BLaER1 treated with 17β-estradiol and CSF1 and Interleukin-3, amounts not matched to agents 10 nM and 100 nM (cell line): ENCODE results near the gene KLF17.
"Not testable (repeated sequence)": the region's sequence is repeated elsewhere in the genome, so short reads cannot be mapped to it uniquely, and the experiment has no call there.

Experiments
- H3K27ac ChIP-seq, 11 experiments: shearing (Covaris generic); formaldehyde crosslinking; 2 replicates each; pipeline ENCODE4 v1.8.1; 2022
- H3K27me3 ChIP-seq, 11 experiments: shearing (Covaris generic); formaldehyde crosslinking; 2 replicates each; pipeline ENCODE4 v1.8.1; 2022
- H3K36me3 ChIP-seq, 11 experiments: shearing (Covaris generic); formaldehyde crosslinking; 2 replicates each; pipeline ENCODE4 v1.8.1; 2022
- H3K4me1 ChIP-seq, 10 experiments: shearing (Covaris generic); formaldehyde crosslinking; 2 replicates each; pipeline ENCODE4 v1.8.1; 2022
- H3K4me2 ChIP-seq, 11 experiments: shearing (Covaris generic); formaldehyde crosslinking; 2 replicates each; pipeline ENCODE4 v1.8.1; 2022
- H3K4me3 ChIP-seq, 10 experiments: shearing (Covaris generic); formaldehyde crosslinking; 2 replicates each; pipeline ENCODE4 v1.8.1; 2022
- H3K9ac ChIP-seq, 11 experiments: shearing (Covaris generic); formaldehyde crosslinking; 2 replicates each; pipeline ENCODE4 v1.8.1; 2022
- H3K9me3 ChIP-seq, 11 experiments: shearing (Covaris generic); formaldehyde crosslinking; replicated peaks in 1 of 11; 2 replicates each; pipeline ENCODE4 v1.8.1; 2022
- H4K20me1 ChIP-seq, 11 experiments: shearing (Covaris generic); formaldehyde crosslinking; 2 replicates each; pipeline ENCODE4 v1.8.1; 2022
- Cebpa-rat ChIP-seq, 11 experiments: shearing (Covaris generic); IDR thresholded peaks; 2 replicates each; pipeline ENCODE4 v1.8.1; 2022

The KLF17 gene

DNA sequence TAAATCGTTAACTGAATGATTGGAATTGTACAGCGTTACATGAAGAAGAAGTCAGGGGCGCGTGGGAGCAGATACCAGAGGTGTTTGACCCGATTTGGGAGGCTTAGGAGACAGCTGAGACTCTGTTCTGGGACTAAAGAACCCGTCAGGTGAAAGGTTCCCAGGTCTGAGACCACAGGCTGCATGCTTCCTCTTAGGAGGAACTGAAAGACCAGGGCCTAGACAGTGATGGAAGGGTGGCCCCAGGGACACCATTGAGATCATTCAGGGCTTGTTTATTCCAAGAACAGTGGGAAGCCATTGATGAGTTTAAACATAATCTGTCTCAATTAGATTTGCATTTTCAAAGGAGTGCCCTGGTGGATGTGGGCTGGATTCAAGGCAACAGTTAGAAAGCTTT is 904 bp downstream of the KLF17 start:
- Histone ChIP-seq H4K20me1 (no peaks in the 10 kb centered on the region), H3K27ac (no peak overlapping the region), H3K4me2 (no peak overlapping the region), H3K9ac (no peak overlapping the region), H3K4me1 (peaks cover 0 to 7% (median 0%) of the 10 kb centered on the region in 10 experiments; a peak in 1 of 20 replicates), H3K9me3 (no peaks in the 10 kb centered on the region; a peak in 1 of 22 replicates), H3K4me3 (no peak overlapping the region), H3K27me3 (no peaks in the 10 kb centered on the region), H3K36me3 (no peaks in the 10 kb centered on the region)
- TF ChIP-seq Cebpa-rat (IDR thresholded peaks at IDR 0.05): no peak

DNA sequence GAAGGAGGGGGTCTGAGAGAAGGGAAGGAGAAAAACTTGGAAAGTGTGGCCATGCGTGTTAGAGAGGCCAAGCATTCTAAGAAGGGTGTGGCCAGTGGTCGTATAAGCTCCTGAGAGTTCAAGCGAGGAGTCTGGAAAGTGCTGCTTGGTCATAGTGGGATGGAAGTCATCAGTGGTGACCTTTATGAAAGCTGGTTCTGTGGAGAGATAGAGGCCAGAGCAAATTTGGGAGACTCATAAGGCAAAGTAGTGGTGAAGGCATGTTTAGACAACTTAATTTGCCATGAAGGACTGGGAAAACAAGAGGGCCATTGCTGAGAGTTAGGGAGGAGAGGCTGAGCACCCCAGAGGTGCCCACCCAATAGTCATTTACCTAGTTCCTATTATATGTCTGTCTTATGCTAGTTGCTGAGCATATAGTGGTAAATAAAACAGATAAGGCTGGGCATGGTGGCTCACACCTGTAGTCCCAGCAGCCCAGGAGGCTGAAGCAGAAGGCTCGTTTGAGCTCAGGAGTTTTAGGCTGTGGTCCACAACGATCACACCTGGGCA is 1.9 kb downstream of the KLF17 start:
- no peak for TF ChIP-seq Cebpa-rat (IDR thresholded peaks at IDR 0.05)
- no peak overlapping the region for H3K27ac ChIP-seq
- H4K20me1 ChIP-seq: no peaks in the 10 kb centered on the region
- H3K36me3 ChIP-seq: no peaks in the 10 kb centered on the region
- H3K4me1 ChIP-seq: peaks cover 0 to 7% (median 0%) of the 10 kb centered on the region in 10 experiments; a peak in 1 of 20 replicates
- no peak overlapping the region for H3K9ac ChIP-seq
- no peak overlapping the region for H3K4me3 ChIP-seq
- no peaks in the 10 kb centered on the region for H3K27me3 ChIP-seq
- no peak overlapping the region for H3K4me2 ChIP-seq
- H3K9me3 ChIP-seq: no peaks in the 10 kb centered on the region; a peak in 1 of 22 replicates

DNA sequence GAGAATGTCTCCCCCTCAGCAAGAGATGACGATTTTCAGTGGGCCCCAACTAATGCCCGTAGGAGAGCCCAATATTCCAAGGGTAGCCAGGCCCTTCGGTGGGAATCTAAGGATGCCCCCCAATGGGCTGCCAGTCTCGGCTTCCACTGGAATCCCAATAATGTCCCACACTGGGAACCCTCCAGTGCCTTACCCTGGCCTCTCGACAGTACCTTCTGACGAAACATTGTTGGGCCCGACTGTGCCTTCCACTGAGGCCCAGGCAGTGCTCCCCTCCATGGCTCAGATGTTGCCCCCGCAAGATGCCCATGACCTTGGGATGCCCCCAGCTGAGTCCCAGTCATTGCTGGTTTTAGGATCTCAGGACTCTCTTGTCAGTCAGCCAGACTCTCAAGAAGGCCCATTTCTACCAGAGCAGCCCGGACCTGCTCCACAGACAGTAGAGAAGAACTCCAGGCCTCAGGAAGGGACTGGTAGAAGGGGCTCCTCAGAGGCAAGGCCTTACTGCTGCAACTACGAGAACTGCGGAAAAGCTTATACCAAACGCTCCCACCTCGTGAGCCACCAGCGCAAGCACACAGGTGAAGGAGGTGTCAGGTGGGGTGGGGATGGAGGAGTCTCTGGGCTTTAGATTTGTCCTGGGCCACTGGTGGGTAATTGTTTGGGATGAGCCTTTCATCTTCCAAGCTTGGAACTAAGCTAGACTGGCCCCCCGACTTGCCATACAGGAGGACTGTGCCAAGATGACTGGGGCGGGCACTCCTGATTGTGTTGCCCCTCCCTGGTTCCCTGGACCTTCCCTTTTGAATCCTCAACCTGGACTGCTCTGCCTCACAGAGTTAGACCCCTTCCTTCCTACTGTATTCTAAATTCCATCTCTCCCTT is 11.2 kb downstream of the KLF17 start:
- no peaks in the 10 kb centered on the region for H3K27me3 ChIP-seq
- no peaks in the 10 kb centered on the region for H4K20me1 ChIP-seq
- no peak overlapping the region for H3K27ac ChIP-seq
- H3K9me3 ChIP-seq: no peaks in the 10 kb centered on the region
- H3K4me1 ChIP-seq: peaks cover 0 to 16% (median 10%) of the 10 kb centered on the region in 10 experiments; a peak in 12 of 20 replicates
- H3K4me2 ChIP-seq: no peak overlapping the region
- H3K4me3 ChIP-seq: no peak overlapping the region
- TF ChIP-seq Cebpa-rat (IDR thresholded peaks at IDR 0.05): no peak
- no peaks in the 10 kb centered on the region for H3K36me3 ChIP-seq
- no peak overlapping the region for H3K9ac ChIP-seq

DNA sequence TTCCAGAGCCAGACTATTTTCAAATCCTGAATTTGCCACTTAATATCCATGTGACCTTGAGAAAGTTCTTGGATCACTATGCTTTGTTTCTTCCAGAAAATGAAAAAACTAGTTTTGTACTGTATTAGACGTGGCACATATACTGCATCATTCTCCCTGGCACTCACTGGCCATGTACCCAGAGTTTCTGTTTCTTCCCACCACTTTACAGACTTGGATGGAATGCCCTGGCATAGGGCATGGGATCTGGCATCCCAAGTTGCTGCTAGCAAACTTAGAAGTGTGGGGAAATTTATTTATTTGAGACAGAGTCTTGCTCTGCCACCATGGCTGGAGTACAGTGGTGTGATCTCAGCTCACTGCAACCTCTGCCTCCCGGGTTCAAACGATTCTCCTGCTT is 12.8 kb downstream of the KLF17 start:
- no peak for TF ChIP-seq Cebpa-rat (IDR thresholded peaks at IDR 0.05)
- Histone ChIP-seq H3K27ac (no peak overlapping the region), H3K4me3 (no peak overlapping the region), H3K9me3 (no peaks in the 10 kb centered on the region), H3K4me2 (no peak overlapping the region), H3K4me1 (peaks cover 0 to 16% (median 10%) of the 10 kb centered on the region in 10 experiments; a peak in 12 of 20 replicates), H3K27me3 (no peaks in the 10 kb centered on the region), H3K36me3 (no peaks in the 10 kb centered on the region), H3K9ac (no peak overlapping the region), H4K20me1 (no peaks in the 10 kb centered on the region)

DNA sequence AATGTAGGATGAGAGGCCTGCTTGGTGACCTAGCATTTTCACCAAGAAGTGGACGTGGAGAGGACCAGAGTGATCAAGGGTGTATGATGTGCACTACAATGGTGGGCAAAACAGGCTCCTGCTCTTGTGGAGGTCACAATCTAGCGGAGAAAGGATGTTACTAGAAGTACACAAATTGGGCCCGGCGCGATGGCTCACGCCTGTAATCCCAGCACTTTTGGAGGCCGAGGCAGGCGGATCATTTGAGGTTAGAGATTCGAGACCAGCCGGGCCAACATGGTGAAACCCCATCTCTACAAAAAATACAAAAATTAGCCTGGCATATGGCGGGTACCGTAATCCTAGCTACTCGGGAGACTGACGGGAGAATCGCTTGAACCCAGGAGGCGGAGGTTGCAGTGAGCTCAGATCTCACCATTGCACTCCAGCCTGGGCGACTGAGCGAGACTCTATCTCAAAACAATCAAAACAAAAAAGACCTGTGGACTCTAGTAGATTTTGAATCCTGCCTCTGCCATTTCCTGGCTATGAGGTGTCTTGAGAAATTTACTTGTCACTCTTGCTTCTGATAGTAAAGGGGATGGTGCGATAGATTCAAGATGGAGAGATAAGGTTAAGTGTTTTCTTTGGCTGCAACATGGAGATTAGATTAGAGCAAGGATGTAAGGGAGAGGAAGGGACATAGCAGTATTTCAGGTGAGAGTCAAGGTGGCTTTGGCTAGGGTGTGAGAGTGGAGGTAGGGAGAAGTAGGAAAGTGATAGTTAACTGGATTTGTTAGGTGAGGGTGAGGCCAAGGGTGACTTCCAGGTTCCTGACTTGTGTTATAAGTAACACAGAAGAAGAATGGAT is 15.7 kb downstream of the KLF17 start:
- Histone ChIP-seq H3K9ac (no peak overlapping the region), H3K9me3 (no peaks in the 10 kb centered on the region), H3K4me2 (no peak overlapping the region), H3K36me3 (no peaks in the 10 kb centered on the region), H3K4me3 (no peak overlapping the region), H4K20me1 (no peaks in the 10 kb centered on the region), H3K4me1 (no peaks in the 10 kb centered on the region), H3K27ac (no peak overlapping the region), H3K27me3 (no peaks in the 10 kb centered on the region)
- TF ChIP-seq Cebpa-rat (IDR thresholded peaks at IDR 0.05): no peak

DNA sequence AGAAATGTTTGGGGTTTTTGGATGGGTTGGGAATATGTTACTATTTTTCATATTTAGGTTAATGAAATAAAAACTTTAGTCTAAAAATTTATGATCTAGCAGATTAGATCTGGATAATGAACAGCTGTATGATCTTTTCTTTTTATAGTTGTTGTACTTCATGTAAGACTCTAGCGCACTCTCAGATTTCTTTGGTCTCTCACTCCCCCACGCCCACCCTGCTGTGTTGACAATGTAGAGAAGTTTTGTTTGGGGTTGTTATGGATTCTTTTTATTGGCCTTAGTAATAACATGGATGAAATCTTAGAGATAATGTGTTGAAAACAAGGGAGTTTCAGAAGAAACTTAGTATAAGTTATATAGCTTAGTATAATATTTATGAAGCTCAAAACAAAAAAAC is 17.3 kb downstream of the KLF17 start:
- Histone ChIP-seq H3K27ac (no peak overlapping the region), H3K4me1 (no peaks in the 10 kb centered on the region), H4K20me1 (no peaks in the 10 kb centered on the region), H3K27me3 (no peaks in the 10 kb centered on the region), H3K4me2 (no peak overlapping the region), H3K9ac (no peak overlapping the region), H3K4me3 (no peak overlapping the region), H3K9me3 (no peaks in the 10 kb centered on the region; a peak in 1 of 22 replicates), H3K36me3 (no peaks in the 10 kb centered on the region)
- no peak for TF ChIP-seq Cebpa-rat (IDR thresholded peaks at IDR 0.05)

DNA sequence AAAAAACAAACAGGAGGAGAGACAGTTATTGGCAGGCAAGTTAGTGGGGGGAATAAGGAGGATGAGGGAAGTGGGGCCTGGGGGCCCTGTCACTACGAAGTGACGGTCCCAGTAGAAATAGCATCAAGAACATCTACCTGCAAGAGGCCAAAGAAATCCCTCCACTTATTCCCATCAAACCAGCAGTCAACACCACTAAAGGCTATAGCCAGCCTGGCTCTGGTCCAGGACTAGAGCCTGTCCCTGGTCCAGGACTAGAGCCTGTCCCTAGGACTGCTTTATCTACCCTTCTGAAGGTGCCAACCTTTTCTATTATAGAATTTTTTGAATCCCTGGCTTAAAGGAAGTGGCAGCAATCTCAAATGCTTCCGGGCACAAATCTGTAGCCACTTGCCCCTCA is 19.6 kb downstream of the KLF17 start:
- peaks cover 0 to 2% (median 1%) of the 10 kb centered on the region in 11 experiments; a peak in 17 of 22 replicates for H3K9me3 ChIP-seq
- no peak overlapping the region for H3K9ac ChIP-seq
- H3K4me3 ChIP-seq: no peak overlapping the region
- no peaks in the 10 kb centered on the region for H3K36me3 ChIP-seq
- H3K4me1 ChIP-seq: no peaks in the 10 kb centered on the region
- no peak overlapping the region for H3K27ac ChIP-seq
- H3K27me3 ChIP-seq: no peaks in the 10 kb centered on the region
- no peaks in the 10 kb centered on the region for H4K20me1 ChIP-seq
- no peak for TF ChIP-seq Cebpa-rat (IDR thresholded peaks at IDR 0.05)
- H3K4me2 ChIP-seq: no peak overlapping the region

DNA sequence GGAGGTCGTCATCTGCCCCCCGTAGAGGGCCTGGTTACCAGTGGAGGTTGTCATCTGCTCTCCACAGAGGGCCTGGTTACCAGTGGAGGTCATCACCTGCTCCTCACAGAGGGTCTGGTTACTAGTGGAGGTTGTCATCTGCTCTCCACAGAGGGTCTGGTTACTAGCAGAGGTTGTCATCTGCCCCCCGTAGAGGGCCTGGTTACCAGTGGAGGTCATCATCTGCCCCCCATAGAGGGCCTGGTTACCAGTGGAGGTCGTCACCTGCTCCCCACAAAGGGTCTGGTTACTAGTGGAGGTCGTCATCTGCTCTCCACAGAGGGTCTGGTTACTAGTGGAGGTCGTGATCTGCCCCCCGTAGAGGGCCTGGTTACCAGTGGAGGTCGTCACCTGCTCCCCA is 20.9 kb downstream of the KLF17 start:
- H3K4me2 ChIP-seq, H3K4me3 ChIP-seq, H3K36me3 ChIP-seq, H3K27me3 ChIP-seq, H3K27ac ChIP-seq, H3K4me1 ChIP-seq, H3K9ac ChIP-seq, H4K20me1 ChIP-seq: not testable (repeated sequence)
- H3K9me3 ChIP-seq: peaks cover 12 to 15% (median 14%) of the 10 kb centered on the region in 11 experiments

DNA sequence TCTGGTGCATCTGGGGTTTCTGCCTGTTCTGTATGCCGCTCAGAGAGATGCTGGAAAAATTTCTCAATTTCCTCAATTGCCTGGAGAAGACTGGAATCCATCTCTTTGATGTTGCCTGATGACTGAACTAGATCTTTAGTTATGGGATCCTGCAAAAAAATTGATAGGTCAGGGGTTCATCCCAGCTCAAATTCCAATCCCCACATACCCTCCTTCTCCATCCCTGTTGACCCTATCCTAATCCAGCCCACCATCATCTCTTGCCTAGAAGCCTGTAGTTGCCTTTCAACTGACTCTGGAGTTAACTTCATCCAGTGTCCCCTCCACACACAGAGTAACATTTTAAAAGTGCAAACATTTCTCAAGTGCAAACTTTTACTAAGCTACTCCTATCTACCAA is 22.9 kb downstream of the KLF17 start, which contains the start of gene KLF18:
Gene KLF18 (minus strand): TSS at position 101 of the 400 bp plus-strand sequence. CDS start 0 bp downstream, at position 101.
- Histone ChIP-seq H3K9ac (no peak within 1 kb of the TSS), H3K27ac (no peak within 1 kb of the TSS)

More for the DNA sequence above, 22.9 kb downstream of the KLF17 start, which contains the start of gene KLF18:
- H3K4me1 ChIP-seq: no peaks in the 10 kb centered on the region
- no peaks in the 10 kb centered on the region for H3K27me3 ChIP-seq
- no peaks in the 10 kb centered on the region for H3K36me3 ChIP-seq
- no peak for TF ChIP-seq Cebpa-rat (IDR thresholded peaks at IDR 0.05)
- peaks cover 31 to 35% (median 34%) of the 10 kb centered on the region in 11 experiments for H3K9me3 ChIP-seq
- H4K20me1 ChIP-seq: no peaks in the 10 kb centered on the region
- no peak within 1 kb of the TSS for H3K4me3 ChIP-seq
- H3K4me2 ChIP-seq: no peak within 1 kb of the TSS
